Inferior parietal cortex (tissue), 1 donor: ENCODE data around the gene TEX50.
"Not testable (repeated sequence)": the region's sequence is repeated elsewhere in the genome, so short reads cannot be mapped to it uniquely, and the experiment has no call there.

Source experiments
- DNase-seq: peaks from one replicate; pipeline ENCODE4 v3.0.0-alpha.2; 2016; ENCODE audit errors: extremely low spot score

TEX50 gene

GRCh38 chr1:173663159-173663558, 28.0 kb downstream of the TEX50 start:
- no peak for DNase-seq

- no peak for DNase-seq
Observed at GRCh38 chr1:173666646-173667045, 31.5 kb downstream of the TEX50 start.

GRCh38 chr1:173669491-173669941, 34.4 kb downstream of the TEX50 start, which contains the start of gene ANKRD45:
ANKRD45 (minus strand) TSS chr1:173669851; CDS start chr1:173659418, 10,433 bp downstream.
- DNase-seq, result no peak

GRCh38 chr1:173674496-173674895, 39.4 kb downstream of the TEX50 start:
- DNase-seq, result not testable (repeated sequence)

- DNase-seq, result not testable (repeated sequence)
Observed at GRCh38 chr1:173680152-173680551, 45.0 kb downstream of the TEX50 start.

GRCh38 chr1:173682184-173682583, 47.0 kb downstream of the TEX50 start:
- no peak for DNase-seq

GRCh38 chr1:173683838-173684237, 48.7 kb downstream of the TEX50 start:
- not testable (repeated sequence) for DNase-seq

GRCh38 chr1:173685121-173685520, 50.0 kb downstream of the TEX50 start:
- not testable (repeated sequence) for DNase-seq
